Fibroblast of villous mesenchyme (primary cell): Measurements from ENCODE around the gene TBC1D16. TPM values are rescaled to one million over a fixed set of nuclear protein-coding genes. Genes with fewer than 3 reads are reported as not detected.

Source experiments
- DNase-seq: peaks from one replicate; pipeline ENCODE4 v3.0.0-alpha.2; 2010; ENCODE audit warnings: low read depth
- H3K4me3 ChIP-seq: 2 replicates; pipeline ENCODE4 v1.5.1; 2011; ENCODE audit warnings: low read depth, mild to moderate bottlenecking, low read length
- total RNA-seq: library from RNA; depleted of rRNA; stranded (reverse); fragments of >200 nt; gene quantifications from 2 replicates; pipeline ENCODE4 v1.2.3, GENCODE V29; 2012
- TF ChIP-seq, protein P1 (sequence below): IDR thresholded peaks from 2 replicates; pipeline ENCODE4 v1.5.1; 2012; ENCODE audit warnings: low read depth, mild to moderate bottlenecking, low read length; ENCODE audit not compliant: insufficient read depth

The TBC1D16 gene
- total RNA-seq, 1 donor = 32.8 TPM

DNA sequence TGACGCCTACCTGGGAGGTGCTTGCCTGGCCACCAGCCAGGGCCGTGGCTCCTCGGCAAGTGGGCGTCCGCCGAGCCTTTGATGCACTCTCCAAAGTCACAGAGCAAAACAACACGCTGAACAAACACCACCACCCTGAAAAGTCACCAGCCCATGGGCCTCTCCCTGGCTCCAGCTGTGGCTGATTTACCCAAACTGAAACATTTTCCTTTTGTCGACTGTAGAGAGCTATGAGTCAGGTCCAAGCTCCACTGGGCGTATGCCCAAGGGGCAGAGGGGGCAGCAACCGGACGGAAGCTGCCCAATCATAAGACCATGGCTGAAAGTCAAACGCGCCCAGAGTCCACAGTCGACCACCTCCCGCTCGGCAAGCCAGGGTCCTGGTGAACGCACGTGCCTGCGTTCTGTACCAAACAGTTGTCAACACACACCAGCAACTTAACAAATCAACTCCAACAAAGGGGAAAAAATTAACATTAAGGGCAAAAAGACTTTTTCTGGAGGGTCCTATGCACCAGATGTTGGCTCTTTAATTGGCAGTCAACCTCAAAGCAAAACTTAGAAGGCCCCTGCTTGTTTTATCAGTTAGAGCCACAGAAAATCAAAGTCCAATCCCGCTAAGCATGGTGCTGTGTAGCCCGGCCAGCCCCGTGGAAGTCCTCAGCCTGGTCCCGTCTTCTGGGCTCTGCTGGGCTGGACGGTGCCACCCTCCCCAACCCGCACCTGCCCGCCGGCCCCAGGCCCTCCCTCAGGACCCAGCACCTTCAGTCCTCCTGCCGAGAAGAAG, 47.3 kb downstream of the TBC1D16 start:
- TF ChIP-seq, protein P1, sequence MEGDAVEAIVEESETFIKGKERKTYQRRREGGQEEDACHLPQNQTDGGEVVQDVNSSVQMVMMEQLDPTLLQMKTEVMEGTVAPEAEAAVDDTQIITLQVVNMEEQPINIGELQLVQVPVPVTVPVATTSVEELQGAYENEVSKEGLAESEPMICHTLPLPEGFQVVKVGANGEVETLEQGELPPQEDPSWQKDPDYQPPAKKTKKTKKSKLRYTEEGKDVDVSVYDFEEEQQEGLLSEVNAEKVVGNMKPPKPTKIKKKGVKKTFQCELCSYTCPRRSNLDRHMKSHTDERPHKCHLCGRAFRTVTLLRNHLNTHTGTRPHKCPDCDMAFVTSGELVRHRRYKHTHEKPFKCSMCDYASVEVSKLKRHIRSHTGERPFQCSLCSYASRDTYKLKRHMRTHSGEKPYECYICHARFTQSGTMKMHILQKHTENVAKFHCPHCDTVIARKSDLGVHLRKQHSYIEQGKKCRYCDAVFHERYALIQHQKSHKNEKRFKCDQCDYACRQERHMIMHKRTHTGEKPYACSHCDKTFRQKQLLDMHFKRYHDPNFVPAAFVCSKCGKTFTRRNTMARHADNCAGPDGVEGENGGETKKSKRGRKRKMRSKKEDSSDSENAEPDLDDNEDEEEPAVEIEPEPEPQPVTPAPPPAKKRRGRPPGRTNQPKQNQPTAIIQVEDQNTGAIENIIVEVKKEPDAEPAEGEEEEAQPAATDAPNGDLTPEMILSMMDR = no peak
- peak overlapping the region; percentile 13 for H3K4me3 ChIP-seq
- peak; percentile 91 for DNase-seq

DNA sequence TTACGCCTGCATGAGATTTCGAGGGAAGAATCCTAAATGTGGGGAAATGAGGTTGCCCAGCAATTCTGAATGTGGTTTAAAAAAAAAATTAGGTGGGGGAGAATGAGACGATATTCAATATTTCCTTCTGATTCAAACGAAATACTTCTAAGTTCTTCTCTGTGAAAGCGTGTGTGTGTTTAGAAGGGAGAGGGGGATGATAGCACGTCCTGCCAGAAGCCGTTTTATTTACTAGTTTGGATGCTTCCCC, 47.8 kb downstream of the TBC1D16 start:
- DNase-seq = no peak
- TF ChIP-seq, protein P1 = no peak
- peak overlapping the region; percentile 13 for H3K4me3 ChIP-seq

DNA sequence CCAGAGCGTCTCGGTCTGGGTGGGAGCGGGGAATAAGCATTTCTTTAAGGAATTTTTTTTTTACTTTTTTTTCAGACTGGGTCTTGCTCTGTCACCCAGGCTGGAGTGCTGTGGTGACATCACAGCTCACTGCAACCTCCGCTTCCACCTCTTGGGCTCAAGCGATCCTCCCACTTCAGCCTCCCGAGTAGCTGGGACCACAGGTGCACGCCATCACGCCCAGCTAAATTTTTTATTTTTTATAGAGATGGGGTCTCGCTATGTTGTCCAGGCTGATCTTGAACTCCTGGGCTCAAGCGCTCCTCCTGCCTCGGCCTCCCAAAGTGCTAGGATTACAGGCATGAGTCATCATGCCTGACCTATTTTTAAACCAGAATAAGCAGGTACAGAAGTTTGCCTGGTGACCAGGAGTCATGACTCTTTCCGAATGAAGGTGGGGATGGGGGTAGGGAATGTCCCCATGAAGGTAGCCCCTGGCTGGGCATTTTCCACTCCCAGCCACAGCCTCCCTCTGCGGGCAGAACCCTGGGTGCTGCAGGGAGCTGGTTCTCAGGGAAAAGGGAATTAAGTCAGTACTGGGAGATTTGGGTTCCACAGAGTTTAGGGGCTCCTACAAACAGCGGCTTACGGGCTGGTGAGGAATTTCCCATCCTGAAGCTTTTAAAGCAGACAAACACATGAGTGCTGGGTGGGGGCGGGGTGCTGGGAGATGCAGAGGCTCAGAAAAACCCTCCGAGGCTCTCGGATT, 48.3 kb downstream of the TBC1D16 start:
- peak; percentile 43 for DNase-seq
- peak overlapping the region; percentile 13 for H3K4me3 ChIP-seq
- TF ChIP-seq, protein P1 = no peak

DNA sequence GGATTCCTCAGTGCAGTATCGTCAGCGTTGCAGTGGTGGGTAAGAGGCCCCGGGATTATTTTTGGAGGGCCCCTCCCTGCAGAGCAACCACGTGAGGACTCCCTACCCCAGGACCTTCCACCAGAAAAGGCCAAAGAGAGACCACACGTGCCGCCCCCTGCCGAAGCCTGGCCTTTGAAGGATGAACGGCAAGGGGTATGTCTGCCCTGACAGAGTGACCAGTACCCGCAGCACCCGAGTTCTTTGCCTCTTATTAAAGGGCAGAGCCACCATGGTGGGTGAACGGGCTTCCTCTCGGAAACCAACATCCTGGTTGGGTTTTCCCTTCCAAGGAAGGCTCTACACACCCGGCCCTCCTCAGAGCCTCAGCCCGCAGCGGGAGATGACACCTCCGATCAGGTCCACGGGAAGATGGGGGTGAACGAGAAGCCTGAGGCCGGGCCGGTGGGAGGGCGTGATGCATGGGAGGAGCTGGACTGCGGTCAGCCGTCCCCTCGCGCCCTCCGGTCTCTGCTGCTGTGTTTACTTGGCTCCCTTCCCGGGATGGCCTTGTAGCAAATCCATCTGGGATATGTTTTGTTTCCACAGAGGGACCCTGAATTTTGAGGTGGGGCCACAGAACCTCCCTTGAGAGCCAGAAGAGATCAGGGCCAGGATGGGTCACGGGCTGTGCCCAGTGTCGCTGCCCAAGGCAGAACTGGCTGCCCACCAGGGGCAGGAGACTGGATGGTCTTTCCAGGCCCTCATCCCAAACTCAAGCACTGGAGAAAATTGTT, 49.1 kb downstream of the TBC1D16 start:
- DNase-seq = peak; percentile 93
- TF ChIP-seq, protein P1 = no peak
- peak overlapping the region; percentile 16 for H3K4me3 ChIP-seq

DNA sequence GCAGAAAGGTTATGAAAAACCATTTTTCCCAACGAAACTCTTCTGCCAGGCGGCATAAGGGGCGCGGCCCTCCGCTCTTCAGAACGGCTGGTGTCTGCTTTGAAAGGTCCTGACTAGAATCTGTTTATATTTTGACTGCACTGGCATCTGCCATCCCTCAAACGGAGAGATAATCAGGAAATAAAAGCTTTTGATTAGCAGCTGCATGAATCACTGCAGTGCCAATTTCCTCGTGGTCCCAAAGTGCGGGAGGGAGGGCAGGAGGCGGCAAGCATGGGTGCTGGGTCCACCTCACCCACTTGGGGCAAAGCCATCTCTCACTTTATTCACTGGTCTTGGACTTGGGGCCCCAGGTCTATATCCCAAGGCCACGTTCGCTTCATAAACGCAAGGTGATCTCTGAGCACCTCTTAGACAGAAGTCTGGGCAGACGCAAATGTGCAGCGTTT, 49.7 kb downstream of the TBC1D16 start:
- DNase-seq = peak; percentile 52
- TF ChIP-seq, protein P1 = no peak
- no peak overlapping the region for H3K4me3 ChIP-seq

DNA sequence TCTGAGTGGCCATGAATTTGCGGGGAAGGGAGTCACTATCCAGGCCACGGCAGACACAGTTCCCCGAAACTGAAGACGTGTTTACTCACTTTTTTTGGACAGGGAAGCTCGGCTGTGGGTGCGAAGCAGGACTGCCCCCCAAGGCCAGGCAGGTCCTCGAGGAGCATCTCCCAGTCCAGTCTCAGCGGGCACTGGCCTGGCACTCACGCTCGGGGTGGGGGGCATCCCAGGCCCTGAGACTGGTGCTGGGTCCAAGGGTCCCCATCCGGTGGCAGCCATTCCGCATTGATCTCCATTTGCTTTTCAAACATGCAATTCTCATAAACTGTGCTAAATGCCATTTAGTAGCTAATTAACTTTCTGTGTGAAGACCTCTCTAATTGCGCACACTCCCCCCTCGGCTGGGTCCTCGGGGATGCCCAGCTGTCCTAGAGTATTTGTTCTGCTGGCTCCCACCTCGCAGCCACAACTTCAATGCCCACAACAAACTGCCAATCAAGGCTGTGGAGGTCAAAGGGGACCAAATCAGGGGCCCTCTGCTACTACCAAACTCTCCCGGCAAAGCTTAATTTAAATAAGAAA, 50.2 kb downstream of the TBC1D16 start:
- TF ChIP-seq, protein P1 = no peak
- no peak for DNase-seq
- H3K4me3 ChIP-seq = no peak overlapping the region
